GM04503 (cell line): ENCODE results near the gene CAPN7.
A peak's percentile ranks its signal among the peaks of the same experiment; 100 is the strongest.

Experiments
- DNase-seq: peaks from one replicate; pipeline ENCODE4 v3.0.0-alpha.2; 2012; ENCODE audit warnings: low read depth

The CAPN7 gene

GRCh38 chr3:15276028-15276724, 70.1 kb downstream of the CAPN7 start:
- DNase-seq = no peak

- no peak for DNase-seq
Observed at GRCh38 chr3:15277861-15278500, 71.9 kb downstream of the CAPN7 start.

DNA sequence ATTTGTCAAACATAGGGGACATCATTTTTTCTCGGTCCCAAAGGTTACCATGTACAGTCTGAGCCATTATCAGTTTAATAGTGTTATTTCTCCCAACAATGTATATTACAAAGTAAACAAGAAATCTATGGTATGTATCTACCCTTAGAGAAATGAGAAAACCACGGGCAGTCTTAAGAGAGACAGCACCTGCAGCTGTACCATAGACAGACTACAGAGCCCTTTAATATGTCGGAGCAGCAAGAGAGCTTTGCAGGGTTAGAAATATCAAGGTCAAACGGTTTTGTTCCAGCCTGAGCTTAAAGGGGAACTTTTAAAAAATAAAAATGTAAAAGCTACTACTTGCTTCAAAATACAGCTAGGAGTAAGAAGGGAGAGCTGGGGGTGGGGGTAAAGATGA, 73.2 kb downstream of the CAPN7 start:
- no peak for DNase-seq

DNA sequence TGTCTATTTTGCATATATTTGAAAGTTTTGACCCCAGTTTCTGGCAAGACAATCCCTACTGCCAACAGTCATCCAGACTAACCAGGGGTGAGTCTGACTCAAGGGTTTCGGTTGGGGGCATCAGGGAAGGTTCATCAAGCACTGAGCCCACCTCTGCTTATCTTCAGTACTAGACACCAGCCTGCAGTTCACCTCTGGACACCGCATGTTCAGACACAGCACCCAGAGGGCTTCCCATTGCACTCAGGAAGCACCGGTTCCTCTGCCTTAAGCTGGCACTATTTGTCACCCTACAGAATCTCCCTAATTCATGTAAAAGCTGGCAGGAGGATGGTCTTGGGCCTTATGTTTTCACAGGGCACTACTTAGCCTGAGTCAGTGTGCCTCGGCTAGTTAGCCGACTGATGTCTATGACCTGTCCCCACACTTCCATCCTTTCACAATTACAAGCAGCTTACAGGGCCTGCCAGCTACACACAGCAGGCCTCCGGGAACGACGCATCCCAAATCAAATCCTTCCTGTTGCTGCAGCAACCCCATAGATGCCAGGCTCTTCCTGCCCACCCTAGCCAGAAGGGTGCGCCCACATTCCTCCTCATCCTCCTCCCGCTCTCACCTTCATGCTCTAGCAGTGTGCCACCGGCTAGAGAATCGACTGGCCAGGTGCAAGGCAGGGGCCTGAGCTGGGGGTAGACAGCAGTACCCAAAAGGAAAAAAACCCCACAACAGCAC, 73.8 kb downstream of the CAPN7 start:
- DNase-seq = no peak

- DNase-seq = no peak
Observed at GRCh38 chr3:15280853-15281532, 74.9 kb downstream of the CAPN7 start.

DNA sequence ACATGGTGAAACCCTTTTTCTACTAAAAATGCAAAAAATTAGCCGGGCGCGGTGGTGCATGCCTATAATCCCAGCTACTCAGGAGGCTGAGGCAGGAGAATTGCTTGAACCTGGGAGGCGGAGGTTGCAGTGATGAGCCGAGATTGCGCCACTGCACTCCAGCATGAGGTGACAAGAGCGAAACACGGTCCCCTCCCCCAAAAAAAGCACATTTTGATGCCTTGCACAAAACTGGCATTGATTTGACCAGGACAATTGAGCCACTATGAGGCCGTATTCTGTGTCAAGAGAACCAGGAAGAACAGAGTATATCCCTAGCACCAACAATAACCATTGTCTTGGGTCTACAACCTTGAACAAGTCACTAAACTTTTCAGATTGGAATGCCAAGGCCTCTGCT, 75.8 kb downstream of the CAPN7 start:
- no peak for DNase-seq

GRCh38 chr3:15283702-15284101, 77.7 kb downstream of the CAPN7 start:
- no peak for DNase-seq

- no peak for DNase-seq
Observed at GRCh38 chr3:15284121-15284889, 78.3 kb downstream of the CAPN7 start.

DNA sequence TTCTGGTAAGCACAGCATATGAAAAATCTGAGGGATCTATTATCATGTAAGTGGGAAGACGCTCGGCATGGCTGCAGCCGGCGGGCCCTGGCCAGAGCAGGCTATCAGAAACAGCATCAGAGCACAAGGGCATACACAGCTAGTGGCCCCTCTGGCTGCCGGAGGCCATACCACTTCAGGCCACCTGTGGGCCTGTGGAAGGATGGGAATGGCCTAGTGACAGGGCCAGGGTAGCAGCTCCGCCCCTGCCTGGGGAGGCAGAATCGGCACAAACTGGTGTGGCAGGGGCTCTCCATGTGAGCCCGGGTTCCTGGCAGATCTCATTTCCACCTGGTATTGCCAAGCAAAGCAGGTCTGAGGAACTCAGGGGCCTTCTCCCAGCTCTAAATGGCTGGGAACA, 80.0 kb downstream of the CAPN7 start:
- no peak for DNase-seq

DNA sequence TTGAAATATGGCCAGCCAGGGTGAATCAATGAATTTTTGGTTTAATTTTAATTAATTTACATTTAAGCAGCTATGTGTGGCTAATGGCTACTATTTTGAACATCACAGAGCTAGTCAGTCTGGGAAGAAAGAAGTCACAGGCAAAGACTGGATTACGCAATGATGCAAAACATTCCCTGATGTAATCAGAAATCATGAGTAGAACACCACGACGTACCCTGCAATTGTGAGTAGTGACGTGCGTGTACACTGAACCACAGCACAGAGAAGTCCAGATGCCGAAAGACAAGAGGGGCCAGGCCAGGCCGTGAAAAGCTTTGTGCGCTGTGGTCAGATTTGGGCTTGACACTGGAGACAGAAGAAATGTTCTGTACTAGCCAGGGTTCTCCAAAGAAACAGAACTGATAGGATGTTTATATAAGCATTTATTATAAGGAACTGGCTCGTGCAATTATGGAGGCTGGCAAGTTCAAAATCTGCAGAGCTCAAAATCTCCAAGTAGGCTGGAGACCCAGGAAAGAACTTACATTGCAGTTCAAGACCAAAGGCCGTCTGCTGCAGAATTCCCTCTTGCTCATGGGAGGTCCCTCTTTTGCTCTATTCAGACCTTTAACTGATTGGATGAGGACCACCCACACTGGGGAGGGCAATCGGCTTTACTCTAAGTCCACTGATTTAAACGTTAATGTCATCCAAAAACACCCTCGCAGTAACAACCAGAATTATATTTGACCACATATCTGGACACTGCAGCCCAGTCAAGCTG, 81.7 kb downstream of the CAPN7 start:
- DNase-seq = peak; percentile 67

- no peak for DNase-seq
Observed at GRCh38 chr3:15288331-15289035, 82.4 kb downstream of the CAPN7 start.

DNA sequence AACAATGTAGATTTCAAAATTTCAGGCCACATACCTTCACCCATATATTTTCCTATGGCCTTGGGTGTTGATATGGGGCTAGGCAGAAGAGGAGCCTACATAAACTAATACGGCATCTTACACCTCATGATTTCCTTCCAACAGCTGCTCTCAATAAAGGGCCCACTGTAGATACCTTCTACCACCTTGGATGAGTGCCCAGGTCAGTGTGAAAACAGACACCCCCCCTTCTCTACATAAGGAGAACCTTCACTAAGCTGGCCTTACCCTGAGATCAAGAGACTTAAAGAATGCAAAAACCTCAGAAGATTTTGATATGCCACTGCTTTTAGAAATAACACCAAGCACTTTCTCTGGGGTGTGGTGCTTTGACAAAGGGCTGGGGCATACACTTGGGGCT, 83.6 kb downstream of the CAPN7 start:
- DNase-seq = no peak

DNA sequence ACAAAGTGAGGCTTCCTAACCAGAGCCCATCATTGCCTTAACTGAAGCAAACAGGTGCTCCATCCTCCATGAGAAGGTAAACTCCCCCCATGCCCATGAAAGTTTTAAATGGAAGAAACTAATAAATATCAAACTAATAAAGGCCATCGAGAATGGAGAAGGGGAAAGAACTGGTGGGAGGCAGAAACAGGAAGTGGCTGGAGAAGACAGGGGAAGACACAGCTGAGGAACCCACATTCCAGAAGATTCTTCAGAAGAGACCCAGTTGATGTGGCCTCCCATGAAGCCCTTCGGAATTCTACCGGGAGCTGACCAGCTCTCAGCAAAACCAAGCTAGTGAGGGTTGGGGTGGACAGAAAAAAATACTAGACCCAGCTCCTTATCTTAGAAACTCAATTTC, 84.7 kb downstream of the CAPN7 start:
- DNase-seq = no peak

- DNase-seq = no peak
Observed at GRCh38 chr3:15291589-15292541, 85.8 kb downstream of the CAPN7 start.

DNA sequence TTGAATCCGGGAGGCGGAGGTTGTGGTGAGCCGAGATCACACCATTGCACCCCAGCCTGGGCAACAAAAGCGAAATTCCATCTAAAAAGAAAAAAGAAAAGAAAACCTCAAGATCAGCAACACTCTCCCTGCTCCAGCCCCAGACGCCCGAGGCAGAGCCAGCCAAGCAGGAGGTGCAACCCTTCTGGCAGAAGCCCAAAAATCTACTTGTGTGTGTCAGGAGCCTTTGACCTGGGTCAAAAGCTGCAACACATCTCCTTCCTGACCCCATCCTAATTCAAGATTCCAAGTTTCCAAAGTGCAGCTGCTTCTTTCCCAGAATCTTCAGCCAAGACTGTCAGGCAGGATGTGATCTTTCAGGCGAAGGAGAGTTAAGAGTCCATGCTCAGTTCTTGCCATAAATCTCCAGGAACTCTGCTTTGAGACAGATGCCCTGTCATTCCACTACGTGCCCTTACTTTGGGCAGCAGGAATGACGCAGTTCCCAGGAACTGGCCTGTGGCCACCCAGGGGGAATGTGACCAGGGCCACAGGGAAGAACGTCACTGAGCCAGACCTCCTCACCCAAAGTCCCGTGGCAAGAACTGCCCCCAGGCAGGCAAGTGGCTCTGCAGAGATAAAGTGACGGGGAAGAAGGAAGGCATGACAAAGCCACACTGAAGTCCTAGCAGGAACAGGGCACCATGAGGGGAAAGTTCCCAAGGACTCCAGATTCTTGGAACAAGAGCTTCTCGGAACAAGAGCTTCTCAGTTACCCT, 86.9 kb downstream of the CAPN7 start:
- DNase-seq = no peak

DNA sequence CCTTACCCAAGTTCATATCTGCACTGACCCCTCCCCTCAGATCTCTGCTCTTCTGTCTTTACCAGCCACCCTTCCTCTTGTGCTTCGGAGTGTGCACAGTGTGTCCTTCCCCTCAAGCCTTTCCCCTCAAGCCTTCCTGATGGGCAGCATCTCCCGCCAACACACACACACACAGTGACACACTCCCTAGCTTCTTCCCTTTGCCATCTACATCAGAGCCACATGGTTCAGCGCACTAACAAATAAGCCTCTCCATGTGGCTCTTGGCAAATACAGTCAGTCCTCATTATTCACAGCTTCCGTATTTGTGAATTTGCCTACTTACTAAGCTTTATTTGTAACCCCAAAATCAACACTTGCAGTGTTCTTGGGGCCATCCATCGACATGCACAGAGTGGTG, 88.9 kb downstream of the CAPN7 start:
- DNase-seq = no peak

DNA sequence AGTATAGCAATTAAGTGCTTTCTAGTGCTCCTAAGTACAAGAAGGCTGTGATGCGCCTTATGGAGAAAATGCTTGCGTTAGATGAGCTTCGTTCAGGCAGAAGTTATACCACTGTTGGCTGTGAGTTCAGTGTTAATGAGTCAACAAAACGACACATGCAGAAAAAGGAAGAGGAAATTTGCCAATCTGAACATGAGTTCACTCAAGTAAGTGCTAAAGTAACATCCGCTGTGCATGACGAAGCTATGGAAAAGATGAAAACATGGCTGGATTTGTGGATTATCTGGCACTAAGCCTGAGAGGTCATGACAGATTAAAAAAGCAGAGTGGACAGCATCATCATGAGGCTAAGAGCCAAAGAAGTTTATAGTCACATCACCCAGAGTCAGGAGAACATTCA, 89.5 kb downstream of the CAPN7 start:
- DNase-seq = peak; percentile 64

DNA sequence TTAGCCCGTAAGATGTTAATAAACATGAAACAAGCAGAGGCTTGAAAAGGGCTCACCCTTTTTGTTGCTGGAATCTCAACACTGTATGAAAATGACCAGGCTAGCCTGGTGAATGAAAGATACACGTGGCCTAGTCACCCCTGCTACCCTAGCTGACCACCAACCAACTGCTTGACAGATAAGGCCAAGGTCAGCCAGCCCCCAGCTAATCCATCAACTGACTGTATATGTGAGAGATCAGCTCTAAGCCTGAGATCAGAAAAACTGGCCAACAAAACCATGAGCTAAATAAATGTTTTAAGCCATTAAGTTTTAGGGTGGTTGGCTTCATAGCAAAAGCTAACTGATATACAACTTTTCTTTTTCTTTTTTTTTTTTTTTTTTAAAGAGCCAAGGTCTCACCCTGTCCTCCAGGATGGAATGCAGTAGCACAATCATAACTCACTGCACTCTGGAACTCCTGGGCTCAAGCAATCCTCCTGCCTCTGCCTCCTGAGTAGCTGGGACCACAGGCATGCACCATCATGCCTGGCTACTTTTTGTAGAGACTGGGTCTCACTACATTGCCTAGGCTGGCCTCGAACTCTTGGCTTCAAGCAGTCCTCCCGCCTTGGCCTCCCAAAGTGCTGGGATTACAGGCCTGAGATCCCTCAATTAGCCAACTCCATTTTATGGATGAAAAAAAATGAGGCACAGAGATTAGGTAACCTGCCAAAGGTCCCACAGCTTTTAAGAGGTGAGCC, 91.7 kb downstream of the CAPN7 start:
- DNase-seq = no peak
